ENCODE measurements around the gene XPO1.
"Not testable (repeated sequence)": the region's sequence is repeated elsewhere in the genome, so short reads cannot be mapped to it uniquely, and the experiment has no call there.

Gene XPO1, protein sequence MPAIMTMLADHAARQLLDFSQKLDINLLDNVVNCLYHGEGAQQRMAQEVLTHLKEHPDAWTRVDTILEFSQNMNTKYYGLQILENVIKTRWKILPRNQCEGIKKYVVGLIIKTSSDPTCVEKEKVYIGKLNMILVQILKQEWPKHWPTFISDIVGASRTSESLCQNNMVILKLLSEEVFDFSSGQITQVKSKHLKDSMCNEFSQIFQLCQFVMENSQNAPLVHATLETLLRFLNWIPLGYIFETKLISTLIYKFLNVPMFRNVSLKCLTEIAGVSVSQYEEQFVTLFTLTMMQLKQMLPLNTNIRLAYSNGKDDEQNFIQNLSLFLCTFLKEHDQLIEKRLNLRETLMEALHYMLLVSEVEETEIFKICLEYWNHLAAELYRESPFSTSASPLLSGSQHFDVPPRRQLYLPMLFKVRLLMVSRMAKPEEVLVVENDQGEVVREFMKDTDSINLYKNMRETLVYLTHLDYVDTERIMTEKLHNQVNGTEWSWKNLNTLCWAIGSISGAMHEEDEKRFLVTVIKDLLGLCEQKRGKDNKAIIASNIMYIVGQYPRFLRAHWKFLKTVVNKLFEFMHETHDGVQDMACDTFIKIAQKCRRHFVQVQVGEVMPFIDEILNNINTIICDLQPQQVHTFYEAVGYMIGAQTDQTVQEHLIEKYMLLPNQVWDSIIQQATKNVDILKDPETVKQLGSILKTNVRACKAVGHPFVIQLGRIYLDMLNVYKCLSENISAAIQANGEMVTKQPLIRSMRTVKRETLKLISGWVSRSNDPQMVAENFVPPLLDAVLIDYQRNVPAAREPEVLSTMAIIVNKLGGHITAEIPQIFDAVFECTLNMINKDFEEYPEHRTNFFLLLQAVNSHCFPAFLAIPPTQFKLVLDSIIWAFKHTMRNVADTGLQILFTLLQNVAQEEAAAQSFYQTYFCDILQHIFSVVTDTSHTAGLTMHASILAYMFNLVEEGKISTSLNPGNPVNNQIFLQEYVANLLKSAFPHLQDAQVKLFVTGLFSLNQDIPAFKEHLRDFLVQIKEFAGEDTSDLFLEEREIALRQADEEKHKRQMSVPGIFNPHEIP (N-terminal part only)

DNA sequence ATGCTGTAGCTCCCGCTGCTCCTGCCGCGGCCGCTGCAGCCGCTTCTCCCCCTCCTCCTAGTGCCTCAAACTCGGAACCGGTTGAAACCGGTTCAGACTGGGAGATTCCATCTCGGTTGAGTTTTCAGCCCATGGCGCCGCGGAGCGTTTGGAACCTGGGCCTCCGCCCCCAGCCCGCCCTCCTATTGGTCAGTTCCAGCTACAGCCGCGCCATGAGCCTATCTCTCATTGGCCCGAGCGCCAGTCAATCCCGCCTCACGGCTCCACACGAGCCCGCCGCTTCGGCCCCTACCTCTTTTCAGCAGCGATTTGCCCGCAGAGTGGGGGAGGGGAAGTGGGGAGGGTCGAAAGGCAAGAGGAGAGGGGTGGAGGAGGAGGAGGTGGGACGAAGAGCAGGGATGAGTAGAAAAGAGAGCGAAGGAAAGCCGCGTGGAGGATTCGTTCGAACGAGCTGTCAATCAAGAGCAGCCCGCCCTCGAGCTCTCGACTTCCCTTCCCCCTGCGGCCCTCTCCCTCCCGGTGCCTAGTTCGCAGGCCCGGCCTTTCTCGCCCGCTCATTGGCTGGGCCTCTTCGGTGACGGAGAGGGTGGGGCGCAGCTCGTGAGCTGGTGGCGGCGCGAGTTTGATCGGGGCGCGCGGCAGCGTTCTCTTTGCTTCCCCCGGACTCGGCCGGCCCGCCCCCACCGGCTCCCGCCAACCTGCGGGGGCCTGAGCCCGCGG is at the start of gene XPO1:
XPO1 (minus strand) TSS at position 157 of the 720 bp plus-strand sequence. CDS start 4,459 bp downstream, outside the sequence.
- DNase-seq (ENCODE audit: low read depth in 2 of 2), result peak; percentile 99

DNA sequence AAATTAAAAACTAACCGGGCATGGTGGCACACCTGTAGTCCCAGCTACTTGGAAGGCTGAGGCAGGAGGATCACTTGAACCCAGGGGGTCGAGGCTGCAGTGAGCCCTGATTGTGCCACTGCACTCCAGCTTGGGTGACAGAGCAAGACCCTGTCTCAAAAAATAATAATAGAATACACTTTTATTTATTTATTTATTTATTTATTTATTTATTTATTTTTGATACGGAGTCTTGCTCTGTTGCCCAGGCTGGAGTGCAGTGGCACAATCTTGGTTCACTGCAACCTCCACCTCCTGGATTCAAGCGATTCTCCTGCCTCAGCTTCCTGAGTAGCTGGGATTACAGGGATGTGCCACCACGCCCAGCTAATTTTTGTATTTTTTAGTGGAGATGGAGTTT is 48.8 kb upstream of the XPO1 start:
- DNase-seq (ENCODE audit: low read depth in 2 of 2), result not testable (repeated sequence)

- no peak for DNase-seq (ENCODE audit: low read depth in 2 of 2)
Measured at GRCh38 chr2:61585383-61585782, 47.2 kb upstream of the XPO1 start.

GRCh38 chr2:61584368-61584767 is 46.2 kb upstream of the XPO1 start:
- not testable (repeated sequence) for DNase-seq (ENCODE audit: low read depth in 2 of 2)

DNA sequence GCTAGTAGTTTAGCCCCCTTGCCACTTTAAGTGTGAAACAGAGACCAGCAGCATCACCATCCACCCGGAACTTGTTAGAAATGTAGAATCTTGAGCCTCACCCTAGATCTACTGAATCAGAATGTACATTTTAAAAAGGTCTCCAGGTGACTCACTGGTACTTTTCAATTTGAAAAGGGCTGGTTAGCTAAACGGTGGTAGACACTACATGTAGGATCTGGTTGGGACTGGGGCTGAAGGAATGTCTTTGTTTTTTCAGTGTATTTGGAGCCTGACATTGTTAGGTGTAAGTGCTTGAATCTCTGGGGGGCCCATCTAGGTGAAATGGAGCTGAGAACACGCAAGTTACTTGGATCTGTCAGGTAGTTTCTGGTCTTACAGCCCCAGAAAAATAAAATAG is 44.0 kb upstream of the XPO1 start:
- no peak for DNase-seq (ENCODE audit: low read depth in 2 of 2)

- DNase-seq (ENCODE audit: low read depth in 2 of 2), result no peak
Measured at GRCh38 chr2:61581716-61582115, 43.6 kb upstream of the XPO1 start.

DNA sequence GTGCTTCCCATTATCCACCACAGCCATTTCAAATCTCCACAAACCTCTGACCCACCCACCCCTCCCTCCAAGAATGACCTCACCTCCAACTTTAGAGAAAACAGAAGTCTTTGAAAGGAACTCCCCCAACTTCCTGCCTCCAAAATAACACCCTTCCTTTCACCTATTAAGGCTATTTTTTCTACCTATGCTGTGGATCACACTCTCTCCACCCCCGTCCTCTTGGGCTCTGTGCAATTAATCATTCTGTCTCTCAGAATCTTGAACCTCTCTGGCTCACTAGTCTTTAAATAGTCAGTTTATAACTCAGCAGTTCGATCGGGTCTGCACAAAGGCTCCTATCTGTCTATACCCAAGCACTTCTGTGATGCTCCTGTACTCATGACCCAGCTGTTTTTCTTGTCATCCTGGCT is 37.3 kb upstream of the XPO1 start:
- no peak for DNase-seq (ENCODE audit: low read depth in 2 of 2)

GRCh38 chr2:61566566-61566965 is 28.4 kb upstream of the XPO1 start:
- no peak for DNase-seq (ENCODE audit: low read depth in 2 of 2)

- DNase-seq (ENCODE audit: low read depth in 2 of 2), result no peak
Measured at GRCh38 chr2:61562615-61563014, 24.5 kb upstream of the XPO1 start.

GRCh38 chr2:61558160-61558559 is 20.0 kb upstream of the XPO1 start:
- DNase-seq (ENCODE audit: low read depth in 2 of 2), result no peak

DNA sequence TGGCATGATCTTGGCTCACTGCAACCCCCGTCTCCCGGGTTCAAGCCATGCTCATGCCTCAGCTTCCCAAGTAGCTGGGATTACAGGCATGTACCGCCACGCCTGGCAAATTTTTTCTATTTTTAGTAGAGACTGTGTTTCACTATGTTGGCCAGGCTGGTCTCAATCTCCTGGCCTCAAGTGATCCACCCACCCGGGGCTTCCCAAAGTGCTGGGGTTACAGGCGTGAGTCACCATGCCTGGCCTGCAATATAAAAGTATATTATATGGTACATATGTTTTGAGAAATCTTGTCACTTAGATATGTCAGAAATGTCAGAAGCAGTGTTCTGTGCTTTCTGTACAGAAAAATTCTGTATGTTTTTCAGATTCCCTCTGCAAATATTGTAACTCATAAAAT is 19.2 kb upstream of the XPO1 start:
- DNase-seq (ENCODE audit: low read depth in 2 of 2), result no peak

DNA sequence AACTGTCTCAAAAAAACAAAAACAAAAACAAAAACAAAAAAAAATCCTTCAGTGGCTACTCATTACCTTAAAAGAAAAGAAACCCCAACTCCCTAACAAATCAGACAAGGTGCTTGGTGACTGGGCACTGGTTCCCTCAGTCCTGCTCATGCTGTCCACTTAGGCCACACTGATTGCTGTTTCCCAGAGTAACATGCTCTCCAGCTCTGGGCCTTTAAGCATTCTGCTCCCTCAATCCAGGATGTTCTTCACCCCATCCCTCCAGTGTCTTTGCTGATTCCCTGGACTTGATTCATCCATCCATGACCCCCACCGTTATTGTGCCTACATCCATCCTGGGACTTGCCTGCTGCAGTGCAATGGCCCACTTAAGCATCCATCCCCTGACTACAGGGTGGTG is 16.4 kb upstream of the XPO1 start:
- DNase-seq (ENCODE audit: low read depth in 2 of 2), result no peak

DNA sequence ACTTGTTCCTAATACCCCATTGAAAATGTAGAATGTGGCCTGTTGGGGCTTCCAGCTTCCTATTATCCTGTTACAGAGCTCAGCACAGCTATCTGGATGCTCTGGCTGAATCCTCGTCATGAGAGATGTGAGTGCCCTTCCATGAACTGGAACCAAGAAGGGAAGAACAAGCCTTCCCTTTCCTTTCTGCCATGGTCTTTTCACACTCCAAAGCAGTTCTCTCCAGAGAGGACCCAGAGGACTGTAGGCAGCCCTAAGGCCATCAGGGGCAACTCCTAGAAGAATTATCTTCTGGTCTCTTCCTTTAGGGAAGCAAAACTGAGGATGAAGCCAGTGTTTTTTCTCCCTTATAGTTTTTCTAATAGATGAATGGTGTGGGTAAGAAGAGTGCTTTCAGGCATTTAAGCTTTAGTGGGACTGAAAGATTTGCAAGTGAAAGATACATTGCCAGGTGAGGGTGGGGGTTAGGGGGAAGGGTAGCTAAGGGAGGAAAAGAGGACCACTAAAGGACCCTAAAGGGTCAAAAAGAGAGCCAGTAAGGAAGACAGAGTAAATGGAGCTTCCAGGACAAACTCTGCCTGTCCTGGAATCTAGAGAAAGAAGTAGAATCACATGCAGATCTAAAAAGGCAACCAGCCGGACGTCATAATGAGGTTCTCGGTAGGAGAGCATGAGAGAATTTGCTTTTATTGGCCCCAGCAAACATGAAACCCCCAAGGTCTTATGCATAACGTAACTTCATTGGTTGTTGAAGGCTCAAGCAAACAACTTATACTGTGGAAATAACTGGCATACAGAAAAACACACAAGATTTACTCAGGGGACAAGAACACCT is 12.4 kb upstream of the XPO1 start:
- DNase-seq (ENCODE audit: low read depth in 2 of 2), result no peak

DNA sequence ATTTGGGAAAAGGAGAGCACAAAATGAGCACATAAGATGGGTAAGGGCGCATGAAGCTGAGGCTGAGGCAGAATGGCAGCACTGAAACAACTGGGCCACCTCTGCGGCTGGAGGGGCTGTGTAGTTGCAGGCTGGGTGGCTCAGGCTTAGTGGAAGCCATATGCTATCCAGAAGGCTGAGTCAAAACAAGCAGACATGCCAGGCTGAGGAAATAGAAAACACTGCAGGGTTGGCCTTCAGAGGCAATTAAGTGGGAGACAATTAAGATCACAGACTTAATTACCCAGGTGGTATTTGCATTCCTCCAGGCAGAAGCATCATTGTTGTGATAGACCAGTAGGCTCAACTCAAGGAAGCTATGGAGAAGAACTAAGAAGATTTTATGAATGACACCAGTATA is 11.4 kb upstream of the XPO1 start:
- no peak for DNase-seq (ENCODE audit: low read depth in 2 of 2)

- DNase-seq (ENCODE audit: low read depth in 2 of 2), result no peak
Measured at GRCh38 chr2:61543062-61543461, 4.9 kb upstream of the XPO1 start.

DNA sequence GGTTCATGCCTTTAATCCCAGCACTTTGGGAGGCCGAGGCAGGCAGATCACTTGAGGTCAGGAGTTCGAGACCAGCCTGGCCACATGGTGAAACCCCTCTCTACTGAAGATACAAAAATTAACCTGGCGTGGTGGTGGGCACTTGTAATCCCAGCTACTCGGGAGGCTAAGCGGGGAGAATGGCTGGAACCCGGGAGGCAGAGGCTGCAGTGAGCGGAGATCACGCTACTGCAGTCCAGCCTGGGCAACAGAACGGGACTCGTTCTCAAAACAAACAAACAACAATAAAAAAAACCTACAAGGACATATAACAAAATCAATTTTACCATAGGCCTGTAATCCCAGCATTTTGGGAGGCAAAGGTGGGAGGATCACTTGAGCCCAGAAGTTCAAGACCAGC is 2.0 kb upstream of the XPO1 start:
- not testable (repeated sequence) for DNase-seq (ENCODE audit: low read depth in 2 of 2)

DNA sequence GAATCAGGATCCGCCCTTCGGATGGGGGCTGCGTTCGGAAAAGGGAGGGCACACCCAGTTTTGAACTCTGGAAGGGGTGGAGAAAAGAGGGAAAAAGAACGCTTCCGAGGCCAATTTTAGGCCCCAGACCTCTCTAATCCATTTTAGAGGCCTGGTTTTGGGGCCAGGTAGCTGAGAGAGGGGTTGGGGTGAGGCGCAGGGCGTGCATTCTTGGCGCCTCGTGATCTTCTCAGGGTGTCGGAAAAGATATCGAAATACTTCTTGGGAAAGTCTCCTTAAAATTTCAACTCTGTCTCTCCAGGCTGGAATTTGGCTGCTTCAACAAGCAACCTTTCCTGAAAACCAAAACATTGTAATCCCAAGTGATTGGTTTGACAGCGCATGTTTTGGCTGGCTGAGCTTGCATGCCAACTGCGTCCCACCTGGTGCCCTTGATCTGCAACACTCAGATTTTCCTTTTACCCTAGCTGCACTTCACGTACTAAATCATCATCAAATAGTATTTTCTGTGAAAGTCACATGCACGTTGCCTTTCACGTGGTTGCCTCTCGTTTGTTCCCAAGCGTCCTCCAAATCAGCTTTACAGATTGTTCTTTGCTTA is 864 bp upstream of the XPO1 start:
- peak; percentile 26 to 43 for DNase-seq (ENCODE audit: low read depth in 2 of 2)

GRCh38 chr2:61537950-61538199 is 281 bp downstream of the XPO1 start:
- DNase-seq (ENCODE audit: low read depth in 2 of 2), result no peak

DNA sequence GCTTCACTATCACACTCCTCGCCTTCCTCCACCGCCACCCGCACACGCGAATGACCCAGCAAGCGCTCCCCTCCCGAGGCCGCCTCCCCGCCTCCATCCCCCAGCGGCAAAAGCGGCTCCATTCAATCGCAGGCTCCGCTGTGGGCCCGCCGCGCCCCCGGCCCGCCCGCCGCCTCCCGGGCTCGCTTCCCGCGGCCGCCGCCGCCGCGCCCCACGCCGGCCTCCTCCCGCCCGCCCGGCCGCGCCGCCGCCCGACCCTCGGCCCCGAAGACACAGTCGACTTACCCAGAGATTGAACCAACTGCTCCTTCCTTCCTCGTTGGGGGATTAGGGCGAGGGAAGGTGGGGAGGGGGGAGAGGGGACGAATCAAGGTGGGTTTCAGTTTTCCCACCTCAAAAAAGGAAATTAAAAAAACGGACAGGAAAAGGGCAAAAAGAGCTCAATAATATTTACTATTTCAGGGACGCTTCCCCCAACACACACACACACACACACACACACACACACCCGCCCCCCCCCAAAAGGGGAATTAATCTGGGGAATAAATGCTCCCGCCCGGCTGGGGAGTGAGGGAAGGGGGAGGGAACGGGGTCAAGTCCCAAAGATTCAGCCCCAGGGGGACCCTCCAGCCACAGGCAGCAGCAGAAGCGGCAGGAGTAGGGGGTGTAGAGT is 743 bp downstream of the XPO1 start:
- DNase-seq (ENCODE audit: low read depth in 2 of 2), result no peak

GRCh38 chr2:61536572-61537276 is 1.4 kb downstream of the XPO1 start:
- peak; percentile 64 to 72 for DNase-seq (ENCODE audit: low read depth in 2 of 2)
